ENCODE measurements around the gene PCNX3.
A peak's percentile ranks its signal among the peaks of the same experiment; 100 is the strongest.

PCNX3 gene

DNA sequence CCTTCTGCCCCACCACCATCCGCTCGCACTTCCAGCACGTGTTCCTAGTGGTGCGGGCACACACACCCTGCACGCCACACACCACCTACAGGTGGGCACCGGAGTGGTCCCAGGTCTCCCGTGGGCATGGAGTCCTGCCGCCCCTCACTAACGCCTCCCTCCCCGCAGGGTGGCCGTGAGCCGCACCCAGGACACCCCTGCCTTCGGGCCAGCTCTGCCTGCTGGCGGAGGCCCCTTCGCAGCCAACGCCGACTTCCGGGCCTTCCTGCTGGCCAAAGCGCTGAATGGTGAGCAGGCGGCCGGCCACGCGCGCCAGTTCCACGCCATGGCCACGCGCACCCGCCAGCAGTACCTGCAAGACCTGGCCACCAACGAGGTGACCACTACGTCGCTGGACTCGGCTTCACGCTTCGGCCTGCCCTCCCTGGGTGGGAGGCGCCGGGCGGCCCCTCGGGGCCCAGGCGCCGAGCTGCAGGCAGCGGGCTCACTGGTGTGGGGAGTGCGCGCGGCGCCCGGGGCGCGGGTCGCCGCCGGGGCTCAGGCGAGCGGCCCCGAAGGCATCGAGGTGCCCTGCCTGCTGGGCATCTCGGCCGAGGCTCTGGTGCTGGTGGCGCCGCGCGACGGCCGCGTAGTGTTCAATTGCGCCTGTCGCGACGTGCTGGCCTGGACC lies 30.8 kb downstream of the PCNX3 start:
- no peak for TF ChIP-seq CTCF (conservative IDR thresholded peaks at IDR 0.05; ENCODE audit: low read depth)
- POLR2A ChIA-PET (ENCODE audit: low non-redundant PET), result no interaction called here
- no peak for DNase-seq (ENCODE audit: low spot score)
- peak overlapping the region; percentile 50; the same call in 1 of the 2 replicates for H3K27ac ChIP-seq
- CTCF ChIA-PET, result no interaction called here

DNA sequence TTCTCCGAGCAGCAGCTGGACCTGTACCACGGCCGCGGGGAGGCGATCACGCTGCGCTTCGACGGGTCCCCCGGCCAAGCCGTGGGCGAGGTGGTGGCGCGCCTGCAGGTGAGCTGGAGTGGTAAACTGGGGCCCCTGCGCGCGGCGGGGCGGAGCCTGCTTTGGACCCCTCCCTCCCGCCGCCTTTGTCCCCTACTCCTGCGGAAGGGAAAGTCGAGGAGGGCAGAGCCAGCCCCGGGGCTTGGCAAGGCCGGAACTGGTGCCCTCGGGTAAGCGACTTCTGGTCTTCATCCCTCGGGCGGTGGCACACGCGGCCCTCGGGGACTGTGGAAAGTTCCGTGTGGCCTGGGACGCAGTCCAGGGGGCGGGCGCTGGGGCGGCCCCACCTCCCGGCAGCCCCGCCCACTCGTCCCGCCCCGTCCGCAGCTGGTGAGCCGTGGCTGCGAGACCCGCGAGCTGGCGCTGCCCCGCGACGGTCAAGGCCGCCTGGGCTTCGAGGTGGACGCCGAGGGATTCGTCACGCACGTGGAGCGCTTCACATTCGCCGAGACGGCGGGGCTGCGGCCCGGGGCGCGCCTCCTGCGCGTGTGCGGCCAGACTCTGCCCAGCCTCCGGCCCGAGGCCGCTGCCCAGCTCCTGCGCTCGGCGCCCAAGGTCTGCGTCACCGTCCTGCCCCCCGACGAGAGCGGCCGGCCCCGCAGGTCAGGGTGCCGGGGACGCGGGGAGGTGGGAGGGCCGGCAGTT lies 31.6 kb downstream of the PCNX3 start:
- ChIA-PET POLR2A (ENCODE audit: low non-redundant PET) (no interaction called here), CTCF (no interaction called here)
- peak overlapping the region; percentile 50 for H3K27ac ChIP-seq
- TF ChIP-seq CTCF (conservative IDR thresholded peaks at IDR 0.05; ENCODE audit: low read depth), result no peak
- DNase-seq (ENCODE audit: low spot score), result no peak

GRCh38 chr11:65648997-65649493 lies 33.5 kb downstream of the PCNX3 start:
- POLR2A ChIA-PET (ENCODE audit: low non-redundant PET), result no interaction called here
- no peak for DNase-seq (ENCODE audit: low spot score)

GRCh38 chr11:65649656-65650546 lies 34.3 kb downstream of the PCNX3 start:
- CTCF ChIA-PET, result interaction anchor here (0.6 to 1.2 kb wide), 2 partner anchors 18 to 56 kb away, joined by 3 to 4 read pairs; no protein-coding TSS in a partner anchor
- no peak for TF ChIP-seq CTCF (conservative IDR thresholded peaks at IDR 0.05; ENCODE audit: low read depth)
- POLR2A ChIA-PET (ENCODE audit: low non-redundant PET), result interaction anchor here (0.7 kb wide), 1 partner anchor 12 kb away, joined by 3 read pairs; no protein-coding TSS in a partner anchor
- DNase-seq (ENCODE audit: low spot score), result no peak
- H3K27ac ChIP-seq, result peak overlapping the region; percentile 95

More at GRCh38 chr11:65648997-65649493, 33.5 kb downstream of the PCNX3 start:
- CTCF ChIA-PET, result no interaction called here
- no peak for TF ChIP-seq CTCF (conservative IDR thresholded peaks at IDR 0.05; ENCODE audit: low read depth)
- peak overlapping the region; percentile 95 for H3K27ac ChIP-seq

DNA sequence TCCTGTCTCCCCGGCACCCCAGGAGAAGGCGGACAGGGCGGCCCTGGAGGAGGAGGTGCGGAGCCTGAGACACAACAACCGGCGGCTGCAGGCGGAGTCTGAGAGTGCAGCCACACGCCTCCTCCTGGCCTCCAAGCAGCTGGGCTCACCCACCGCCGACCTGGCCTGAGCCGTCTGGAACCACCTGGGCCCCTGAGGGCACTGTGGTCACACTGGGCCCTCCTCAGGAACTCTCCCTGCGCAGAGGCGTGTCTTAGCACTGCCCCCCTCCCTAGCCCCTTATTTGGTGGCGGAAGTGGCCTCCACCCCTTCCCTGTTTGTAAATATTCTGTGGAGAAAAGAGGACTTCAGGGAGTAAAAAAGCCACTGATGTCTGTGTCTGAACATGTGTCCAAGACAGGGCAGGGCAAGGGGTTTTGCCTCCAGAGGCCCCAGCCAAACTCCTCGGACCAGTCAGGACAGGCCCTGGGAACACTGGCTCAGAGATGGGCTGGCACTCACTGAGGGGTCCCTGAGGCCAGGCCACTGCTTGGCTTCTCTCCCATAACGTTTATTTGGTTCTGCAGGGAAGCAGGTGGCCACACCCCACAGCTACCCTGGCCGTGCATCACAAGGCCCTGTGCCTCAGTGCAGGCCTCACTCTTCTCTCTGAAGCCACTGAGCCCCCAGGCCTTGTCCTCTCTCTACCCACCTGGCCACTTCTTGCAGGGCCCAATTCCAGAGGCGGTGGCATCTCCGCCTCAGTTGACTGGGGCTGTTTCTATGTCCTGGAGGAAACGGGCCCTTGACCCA lies 35.2 kb downstream of the PCNX3 start:
- POLR2A ChIA-PET (ENCODE audit: low non-redundant PET), result interaction anchor here (0.5 kb wide), 1 partner anchor 237 kb away, joined by 6 read pairs; the partner anchor contains the start of gene FIBP
- CTCF ChIA-PET, result interaction anchor here (0.6 to 1.2 kb wide), 2 partner anchors 17 to 55 kb away, joined by 3 to 4 read pairs; no protein-coding TSS in a partner anchor
- H3K27ac ChIP-seq, result peak overlapping the region; percentile 95
- DNase-seq (ENCODE audit: low spot score), result no peak
- no peak for TF ChIP-seq CTCF (conservative IDR thresholded peaks at IDR 0.05; ENCODE audit: low read depth)

All from RWPE1 (cell line).